Measurements from ENCODE around the gene NODAL.

Gene NODAL

DNA sequence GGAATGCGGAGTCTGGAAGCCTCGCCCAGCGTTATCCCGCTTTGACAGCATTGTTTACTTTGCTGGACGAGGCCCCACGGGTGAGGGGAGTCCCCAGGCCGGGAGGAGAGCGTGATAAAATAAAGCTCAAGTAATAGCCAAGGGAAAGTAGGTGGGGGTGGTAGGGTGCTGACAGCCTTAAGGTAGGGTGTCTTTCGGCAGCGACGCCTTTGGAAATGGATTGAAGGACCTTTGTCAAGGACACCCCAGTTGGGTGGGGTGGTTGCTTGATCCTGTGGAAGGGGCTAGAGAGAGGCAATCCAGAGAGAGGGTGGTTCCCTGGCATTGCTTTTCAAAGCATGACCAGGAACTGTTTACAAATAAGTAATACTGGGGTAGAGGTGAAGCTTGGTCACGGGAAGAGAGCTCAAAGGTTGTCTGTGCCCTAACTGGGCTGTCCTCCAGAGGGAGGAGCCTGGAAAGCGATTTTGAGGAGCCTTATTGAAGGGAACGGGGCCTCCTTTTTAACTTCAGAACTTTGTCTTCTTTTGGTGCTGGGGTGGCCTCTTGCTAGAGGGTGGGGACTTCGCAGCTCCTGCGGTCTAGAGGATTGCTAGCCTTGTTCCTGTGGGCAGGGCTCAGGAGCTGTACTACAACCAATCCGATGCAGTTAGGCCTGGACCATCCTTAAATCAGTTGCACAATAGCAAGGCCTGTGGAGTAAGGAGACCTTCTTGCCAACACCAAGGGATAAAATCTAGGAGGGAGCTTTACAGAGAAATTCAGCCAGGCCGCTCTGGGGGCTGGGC, 36.2 kb downstream of the NODAL start:
- TF ChIP-seq, protein P1, sequence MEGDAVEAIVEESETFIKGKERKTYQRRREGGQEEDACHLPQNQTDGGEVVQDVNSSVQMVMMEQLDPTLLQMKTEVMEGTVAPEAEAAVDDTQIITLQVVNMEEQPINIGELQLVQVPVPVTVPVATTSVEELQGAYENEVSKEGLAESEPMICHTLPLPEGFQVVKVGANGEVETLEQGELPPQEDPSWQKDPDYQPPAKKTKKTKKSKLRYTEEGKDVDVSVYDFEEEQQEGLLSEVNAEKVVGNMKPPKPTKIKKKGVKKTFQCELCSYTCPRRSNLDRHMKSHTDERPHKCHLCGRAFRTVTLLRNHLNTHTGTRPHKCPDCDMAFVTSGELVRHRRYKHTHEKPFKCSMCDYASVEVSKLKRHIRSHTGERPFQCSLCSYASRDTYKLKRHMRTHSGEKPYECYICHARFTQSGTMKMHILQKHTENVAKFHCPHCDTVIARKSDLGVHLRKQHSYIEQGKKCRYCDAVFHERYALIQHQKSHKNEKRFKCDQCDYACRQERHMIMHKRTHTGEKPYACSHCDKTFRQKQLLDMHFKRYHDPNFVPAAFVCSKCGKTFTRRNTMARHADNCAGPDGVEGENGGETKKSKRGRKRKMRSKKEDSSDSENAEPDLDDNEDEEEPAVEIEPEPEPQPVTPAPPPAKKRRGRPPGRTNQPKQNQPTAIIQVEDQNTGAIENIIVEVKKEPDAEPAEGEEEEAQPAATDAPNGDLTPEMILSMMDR (IDR thresholded peaks at IDR 0.05; ENCODE audit: extremely low read depth, insufficient read depth, missing control alignments): no peak
- DNase-seq (ENCODE audit: low spot score): peak; percentile 66
- in situ Hi-C loops (cut with MboI; ENCODE audit: low pct_unique_long_range_greater_than_20kb, low sequenced_read_pairs, unreplicated experiment): no loop called here

GRCh38 chr10:70404787-70405036, 36.8 kb downstream of the NODAL start:
- no peak for DNase-seq (ENCODE audit: low spot score)
- in situ Hi-C loops (cut with MboI; ENCODE audit: low pct_unique_long_range_greater_than_20kb, low sequenced_read_pairs, unreplicated experiment): no loop called here
- TF ChIP-seq, protein P1 (IDR thresholded peaks at IDR 0.05; ENCODE audit: extremely low read depth, insufficient read depth, missing control alignments): no peak

GRCh38 chr10:70404036-70404786, 37.3 kb downstream of the NODAL start, which contains the start of gene EIF4EBP2:
TSS of gene EIF4EBP2 (plus strand) at chr10:70404145. CDS start at chr10:70404402, 257 bp downstream.
- TF ChIP-seq, protein P1 (IDR thresholded peaks at IDR 0.05; ENCODE audit: extremely low read depth, insufficient read depth, missing control alignments): no peak
- in situ Hi-C loops (cut with MboI; ENCODE audit: low pct_unique_long_range_greater_than_20kb, low sequenced_read_pairs, unreplicated experiment): no loop called here
- peak; percentile 95 for DNase-seq (ENCODE audit: low spot score)

GRCh38 chr10:70403483-70404035, 37.9 kb downstream of the NODAL start:
- in situ Hi-C loops (cut with MboI; ENCODE audit: low pct_unique_long_range_greater_than_20kb, low sequenced_read_pairs, unreplicated experiment): no loop called here
- DNase-seq (ENCODE audit: low spot score): no peak
- TF ChIP-seq, protein P1 (IDR thresholded peaks at IDR 0.05; ENCODE audit: extremely low read depth, insufficient read depth, missing control alignments): no peak

- in situ Hi-C loops (cut with MboI; ENCODE audit: low pct_unique_long_range_greater_than_20kb, low sequenced_read_pairs, unreplicated experiment): no loop called here
- no peak for DNase-seq (ENCODE audit: low spot score)
- TF ChIP-seq, protein P1 (IDR thresholded peaks at IDR 0.05; ENCODE audit: extremely low read depth, insufficient read depth, missing control alignments): no peak
Measured at GRCh38 chr10:70399177-70399576, 42.3 kb downstream of the NODAL start.

GRCh38 chr10:70396140-70396539, 45.3 kb downstream of the NODAL start:
- in situ Hi-C loops (cut with MboI; ENCODE audit: low pct_unique_long_range_greater_than_20kb, low sequenced_read_pairs, unreplicated experiment): no loop called here
- TF ChIP-seq, protein P1 (IDR thresholded peaks at IDR 0.05; ENCODE audit: extremely low read depth, insufficient read depth, missing control alignments): no peak
- DNase-seq (ENCODE audit: low spot score): no peak
